Epidermal melanocyte (primary cell): ENCODE results near the gene EXOC6B.

Experiments used
- DNase-seq: peaks from one replicate; pipeline ENCODE4 v3.0.0; 2011; ENCODE audit warnings: low spot score; ENCODE audit not compliant: insufficient read length

The EXOC6B gene

DNA sequence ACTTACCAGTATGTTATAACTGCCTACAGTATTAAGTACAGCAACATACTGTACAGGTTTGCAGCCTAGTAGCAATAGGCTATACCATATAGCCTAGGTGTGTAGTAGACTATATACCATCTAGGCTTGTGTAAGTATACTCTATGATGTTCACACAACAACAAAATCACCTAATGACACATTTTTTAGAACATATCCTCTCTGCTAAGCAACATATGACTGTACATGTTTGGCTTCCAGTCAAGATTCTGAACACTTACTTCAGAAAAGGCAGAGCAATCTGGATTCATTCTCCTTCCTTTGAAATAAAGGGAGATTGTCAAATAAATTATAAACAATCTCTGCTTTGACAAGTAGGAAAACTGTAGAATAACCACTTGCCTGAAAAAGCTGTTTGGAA, 81.8 kb downstream of the EXOC6B start:
- no peak for DNase-seq

DNA sequence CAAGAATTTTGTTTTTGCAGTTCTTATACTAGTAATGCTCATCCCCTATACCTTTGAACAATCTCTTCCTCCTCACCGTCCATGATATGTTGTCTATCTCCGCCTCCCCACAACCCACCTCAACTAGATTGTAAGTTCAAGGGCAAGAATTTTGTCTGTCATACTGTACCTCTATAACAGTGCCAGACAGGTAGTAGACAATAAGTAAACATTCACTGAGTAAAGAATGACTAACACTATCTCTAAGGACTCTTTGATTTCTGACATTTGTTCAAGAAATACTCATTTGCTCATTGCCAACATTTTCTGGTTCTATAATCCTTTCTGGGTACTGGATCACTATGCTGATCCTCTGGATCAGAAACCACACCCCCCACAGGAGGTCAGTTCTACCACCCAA, 82.4 kb downstream of the EXOC6B start:
- no peak for DNase-seq

DNA sequence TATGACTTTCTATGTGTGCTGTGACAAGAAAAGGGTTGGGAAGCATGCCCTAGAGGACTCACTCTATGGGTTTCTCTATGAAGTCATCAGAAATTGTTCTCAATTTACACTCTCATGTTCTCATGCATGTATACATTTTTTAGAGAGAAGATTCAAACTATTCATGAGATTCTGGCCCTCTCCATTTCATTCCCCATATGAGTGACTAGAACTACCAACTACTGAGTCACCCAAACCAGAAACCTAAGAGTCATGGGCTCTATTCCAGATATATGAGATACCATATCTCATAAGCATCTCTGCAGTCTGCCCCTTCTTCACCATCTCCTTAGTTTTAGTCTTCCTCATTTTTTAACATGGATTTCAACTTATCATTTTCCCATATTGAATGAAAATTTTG, 87.7 kb downstream of the EXOC6B start:
- DNase-seq = no peak

DNA sequence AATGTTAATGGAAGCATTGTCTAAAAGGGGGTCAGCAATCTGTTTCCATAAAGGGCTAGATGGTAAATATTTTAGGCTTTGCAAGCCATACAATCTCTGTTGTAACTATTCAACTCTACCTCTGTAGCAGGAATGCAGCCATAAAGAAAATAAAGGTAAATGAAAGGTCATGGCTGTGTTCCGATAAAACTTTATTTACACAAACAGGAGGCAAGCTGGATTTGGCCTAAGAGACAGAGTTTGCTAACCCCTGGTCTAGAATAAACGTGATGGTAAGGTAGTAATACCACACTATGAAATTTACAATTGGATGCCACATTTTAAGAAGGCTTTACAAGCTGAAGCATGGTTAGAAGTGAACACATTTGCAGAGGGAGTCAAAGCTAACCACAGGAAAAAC, 91.4 kb downstream of the EXOC6B start:
- no peak for DNase-seq

DNA sequence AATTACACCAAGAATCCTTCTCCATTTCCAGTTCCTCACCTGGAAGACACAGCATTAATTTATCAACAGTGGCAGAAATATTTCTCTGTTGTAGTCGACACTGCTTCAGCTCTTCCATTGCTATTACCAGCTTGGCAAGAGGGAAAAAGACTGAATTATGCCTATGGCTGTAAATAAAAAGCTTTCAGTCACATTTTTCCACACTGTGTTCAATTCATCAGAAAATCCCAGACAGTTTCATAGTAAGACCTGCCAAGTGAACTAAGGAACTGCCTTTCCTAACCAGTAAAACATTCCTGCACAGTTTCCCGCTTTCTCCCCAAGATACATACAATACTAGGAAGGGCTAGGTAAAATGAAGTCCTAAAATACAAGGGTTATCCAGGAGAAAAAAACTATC, 94.7 kb downstream of the EXOC6B start:
- no peak for DNase-seq

DNA sequence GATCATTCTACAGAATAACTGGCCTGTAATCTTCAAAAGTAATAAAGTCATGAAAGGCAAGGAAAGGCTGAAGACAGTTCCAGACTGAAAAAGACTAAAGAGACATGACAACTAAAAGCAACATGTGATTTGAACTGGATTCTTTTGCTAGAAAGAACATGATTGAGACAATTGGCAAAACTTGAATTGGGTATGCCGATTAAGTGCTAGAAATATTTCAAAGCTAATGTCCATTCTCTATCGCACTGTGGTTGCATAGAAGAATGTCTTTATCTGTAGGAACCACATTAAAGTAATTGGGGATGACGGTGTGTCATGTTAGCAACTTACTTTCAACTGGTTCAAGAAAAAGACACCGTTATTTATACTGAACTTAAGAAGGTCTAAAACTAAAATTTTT, 98.5 kb downstream of the EXOC6B start:
- no peak for DNase-seq

DNA sequence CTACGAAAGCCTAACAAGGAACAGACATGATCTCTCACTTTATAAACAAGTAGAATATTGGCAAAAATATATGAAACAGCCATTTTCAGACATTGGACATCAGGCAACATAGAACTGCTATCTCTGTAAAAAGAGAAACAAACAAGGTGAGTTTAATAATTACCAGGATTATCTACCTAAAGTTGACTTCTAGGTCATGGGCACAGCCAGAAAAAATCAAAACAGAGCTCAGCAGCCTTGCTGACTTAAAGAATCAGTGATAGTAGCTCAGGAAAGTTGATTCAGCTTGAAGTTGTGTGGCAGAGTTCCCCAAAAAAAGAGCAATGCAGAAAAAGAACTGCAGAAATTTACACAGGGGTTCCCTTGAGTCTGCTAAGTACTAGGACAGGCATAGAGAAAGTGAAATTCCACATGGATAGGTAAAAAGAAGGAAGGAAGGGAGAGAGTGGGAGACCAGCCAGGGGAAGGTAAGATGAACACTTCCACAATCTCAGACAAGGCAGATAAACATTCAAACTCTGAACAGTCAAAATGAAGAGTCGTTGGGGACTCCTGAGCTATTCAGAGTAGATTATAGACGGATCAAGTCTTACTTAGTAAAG, 102.0 kb downstream of the EXOC6B start:
- DNase-seq = no peak

DNA sequence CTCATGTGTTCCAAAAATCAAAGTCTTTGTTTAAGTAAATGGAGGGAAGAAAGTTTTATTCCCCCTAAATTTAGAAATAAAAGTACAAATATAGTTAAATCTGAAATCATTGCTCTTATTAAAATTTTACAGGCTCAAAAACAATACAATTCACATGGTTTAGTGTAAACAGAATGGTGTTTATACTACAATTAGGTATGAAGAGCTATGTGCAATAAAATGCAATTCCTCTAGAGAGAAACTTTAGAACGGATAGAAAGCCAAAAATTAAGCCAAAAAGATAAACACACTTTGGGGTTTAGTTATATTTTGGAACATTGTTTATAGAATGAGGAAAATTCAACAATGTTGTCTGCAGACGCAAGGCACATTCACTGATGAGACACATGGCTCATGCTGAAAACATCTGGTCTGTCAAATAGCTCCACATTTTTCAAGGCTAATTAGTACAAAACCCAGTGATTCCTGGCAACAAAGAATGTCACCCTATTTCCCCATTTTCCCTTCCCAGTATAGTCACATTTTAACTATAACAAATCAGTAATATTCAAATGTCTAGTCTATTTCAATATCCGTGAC, 103.3 kb downstream of the EXOC6B start:
- DNase-seq = no peak

DNA sequence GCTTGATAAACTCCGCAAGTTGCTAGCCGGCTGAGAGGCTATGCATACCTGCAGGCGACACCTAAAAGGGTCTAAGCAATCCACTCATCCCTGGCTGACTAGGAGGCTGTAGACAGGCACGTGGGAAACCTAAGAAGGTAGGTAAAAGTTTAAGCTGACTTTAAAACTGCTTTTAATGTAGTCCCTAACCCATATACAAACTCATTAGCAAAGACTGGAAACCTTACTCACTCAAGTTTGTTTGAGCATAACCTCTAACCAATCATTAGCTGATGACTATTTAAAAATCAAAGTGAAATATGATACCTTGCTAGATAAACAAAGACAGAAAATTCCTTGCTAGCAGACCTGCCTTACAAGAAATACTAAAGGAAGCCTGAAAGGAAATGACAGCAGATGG, 106.4 kb downstream of the EXOC6B start:
- DNase-seq = no peak

DNA sequence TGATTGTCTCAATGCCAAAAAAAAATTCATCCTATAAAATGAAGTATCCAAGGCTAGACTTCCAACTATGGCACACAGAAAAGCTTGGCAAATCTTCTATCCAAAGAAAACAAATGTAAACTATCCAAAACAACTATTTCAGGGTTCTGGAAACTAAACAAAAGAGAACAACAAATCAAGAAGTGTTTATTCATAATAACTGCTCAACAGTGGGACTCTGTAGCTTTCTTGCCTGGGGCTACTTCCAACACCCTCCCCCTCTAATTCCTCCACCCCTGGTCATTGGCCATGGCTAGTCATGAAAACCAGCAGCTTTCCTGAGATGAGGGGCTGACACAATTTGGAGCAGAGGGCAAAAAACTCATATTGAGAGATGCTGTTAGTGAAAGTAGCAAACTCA, 107.0 kb downstream of the EXOC6B start:
- no peak for DNase-seq

DNA sequence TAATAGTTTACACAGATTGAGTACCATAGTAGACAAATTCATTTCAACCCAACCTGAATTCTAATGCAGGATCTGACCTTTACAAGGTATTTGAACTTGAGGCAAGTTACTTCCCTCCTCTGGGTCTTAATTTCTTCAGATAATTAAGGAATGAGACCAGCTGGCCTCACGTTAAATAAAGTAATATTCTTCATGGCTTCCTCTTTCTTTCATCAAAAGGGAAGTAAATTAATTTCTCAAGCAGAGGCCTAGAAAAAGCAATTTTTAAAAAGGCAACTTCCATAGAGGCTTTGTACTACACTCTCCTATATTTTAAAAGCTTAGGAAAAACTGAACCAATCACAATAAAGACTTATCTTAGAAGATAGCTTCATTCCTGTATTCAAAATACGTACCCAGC, 109.2 kb downstream of the EXOC6B start:
- no peak for DNase-seq

DNA sequence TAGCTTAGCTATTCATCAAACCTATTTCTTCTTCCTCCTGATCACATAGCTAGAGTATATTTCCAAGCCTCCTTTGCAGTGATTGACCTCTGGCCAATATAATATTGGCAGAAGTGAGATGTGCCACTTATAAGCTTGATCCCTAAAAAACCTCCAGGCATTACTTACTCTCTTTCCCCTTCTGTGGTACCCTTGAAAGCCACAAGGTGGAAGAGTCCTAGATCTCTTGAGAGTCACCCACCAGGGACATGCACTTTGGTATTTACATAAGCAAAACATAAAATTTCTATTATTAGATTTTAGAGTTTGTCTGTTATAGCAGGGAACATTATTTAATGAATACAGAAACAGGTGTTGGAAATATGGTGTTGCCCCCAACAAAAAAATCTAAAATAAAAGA, 112.0 kb downstream of the EXOC6B start:
- DNase-seq = no peak

DNA sequence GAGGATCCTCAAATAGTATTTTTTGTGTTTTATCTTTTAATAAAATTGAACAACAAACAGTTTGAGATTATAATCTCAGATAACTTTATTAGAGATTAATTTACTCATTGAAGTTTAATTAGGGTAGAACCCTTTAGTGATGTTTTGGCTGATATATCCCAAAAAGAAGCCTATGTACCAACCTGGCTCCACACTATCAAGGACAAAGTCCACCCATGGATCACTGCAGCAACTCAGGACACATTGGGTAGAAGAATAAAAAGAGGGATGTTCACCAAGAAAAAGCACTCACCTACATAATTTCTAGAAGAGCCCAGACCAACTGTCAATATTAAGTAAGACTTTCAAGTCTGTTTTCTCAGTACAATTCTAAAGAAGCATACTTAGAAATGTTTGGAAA, 112.9 kb downstream of the EXOC6B start:
- DNase-seq = no peak

DNA sequence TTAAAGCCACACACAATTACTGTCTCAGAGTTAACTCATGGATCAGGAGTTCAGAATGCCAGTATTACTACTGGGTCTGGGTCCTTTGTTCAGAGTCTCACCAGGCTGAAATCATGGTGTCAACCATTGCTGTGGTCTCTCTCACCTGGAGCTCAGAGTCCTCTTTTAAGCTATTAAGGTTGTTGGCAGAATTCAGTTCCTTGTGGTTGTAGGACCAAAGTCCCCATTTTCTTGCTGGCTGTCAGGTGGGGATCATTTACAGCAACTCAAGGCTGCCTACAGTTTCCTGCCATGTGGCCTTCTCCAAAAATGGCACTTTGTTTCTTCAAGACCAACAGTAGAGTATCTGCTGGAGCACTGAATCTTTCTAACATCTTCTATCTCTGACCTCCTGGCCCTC, 113.5 kb downstream of the EXOC6B start:
- no peak for DNase-seq

DNA sequence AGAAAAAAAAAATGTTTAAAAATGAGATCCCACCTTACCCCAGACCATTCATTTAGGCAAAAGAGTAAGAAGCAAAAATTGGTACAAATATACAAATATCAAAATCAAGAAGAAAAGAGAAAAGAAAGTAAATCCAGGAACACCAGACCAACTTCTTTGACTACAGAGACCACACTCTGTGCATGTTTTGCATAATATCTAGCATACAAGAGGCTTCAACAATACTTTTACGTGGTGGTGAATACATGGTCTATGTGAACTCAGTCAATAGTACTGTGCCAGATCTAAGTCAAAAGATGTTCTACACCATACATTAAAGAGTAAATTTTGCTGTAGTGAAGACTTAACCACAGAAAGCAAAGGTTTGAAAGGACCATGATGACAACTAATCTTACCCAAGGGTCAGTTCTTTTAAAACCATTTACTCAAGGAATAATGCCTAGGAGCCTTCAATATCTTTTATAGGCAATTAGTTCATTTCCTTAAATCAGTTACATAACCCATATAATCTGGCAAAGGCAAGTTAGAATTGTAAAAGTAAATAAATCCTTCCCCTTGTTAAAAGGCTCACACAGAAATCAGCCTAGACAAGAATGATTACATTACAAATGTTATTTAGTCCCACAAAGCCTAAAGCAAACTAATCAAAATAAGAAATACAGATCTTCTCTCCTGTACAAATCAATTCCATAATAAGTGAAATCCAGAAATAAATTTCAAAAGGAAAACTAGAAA, 115.2 kb downstream of the EXOC6B start:
- DNase-seq = no peak

DNA sequence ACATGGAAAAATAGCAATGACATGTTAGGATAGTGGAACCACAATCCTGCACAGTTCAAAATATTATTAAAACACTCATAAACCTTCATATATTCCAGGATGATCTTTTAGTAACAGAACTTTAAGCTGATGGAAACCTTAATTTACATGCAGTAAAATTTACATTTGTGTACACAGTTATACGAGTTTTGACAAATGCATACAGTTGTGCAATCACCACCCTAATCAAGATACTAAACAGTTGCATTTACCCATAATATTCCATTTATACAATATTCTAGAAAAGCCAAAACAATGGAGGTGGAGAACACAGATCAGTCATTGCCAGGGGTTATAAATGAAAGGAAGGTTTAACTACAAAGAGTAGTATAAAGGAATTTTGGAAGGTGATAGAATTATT, 117.6 kb downstream of the EXOC6B start:
- no peak for DNase-seq

DNA sequence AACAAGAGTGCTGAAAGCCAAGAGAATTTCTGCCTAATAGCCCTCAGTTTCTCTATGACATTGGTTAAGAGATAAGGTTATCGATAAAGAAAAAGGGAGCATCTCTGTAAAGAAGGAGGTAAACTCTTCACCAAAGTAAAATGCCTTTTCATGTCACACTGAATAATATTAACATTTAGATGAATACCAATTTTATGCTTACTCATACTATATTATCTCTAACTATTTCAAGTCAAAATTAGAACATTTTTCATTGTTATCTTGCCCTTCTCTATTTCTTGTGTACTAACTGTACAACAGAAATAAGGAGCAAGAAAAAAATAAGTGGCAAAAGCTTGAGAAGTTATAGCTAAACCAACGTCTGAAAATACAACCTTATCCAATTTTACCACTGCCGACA, 127.5 kb downstream of the EXOC6B start:
- no peak for DNase-seq

DNA sequence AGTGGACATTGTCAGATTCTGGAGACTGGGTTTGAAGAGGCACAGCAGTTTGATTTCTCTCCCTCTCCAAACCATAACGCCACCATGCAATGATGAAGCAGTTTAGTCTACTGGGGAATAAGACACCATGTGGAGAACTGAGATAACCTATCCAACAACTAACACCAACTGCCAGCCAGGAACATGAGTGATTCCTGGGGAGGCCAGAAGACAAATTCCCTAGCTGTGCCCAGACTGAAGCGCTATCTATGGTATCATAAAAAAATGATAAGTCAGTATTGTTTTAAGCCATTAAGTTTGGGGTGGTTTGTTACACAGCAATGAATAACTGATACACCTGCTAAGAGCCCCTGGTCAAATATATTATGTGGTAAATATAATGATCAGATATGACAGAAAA, 129.3 kb downstream of the EXOC6B start:
- DNase-seq = no peak

DNA sequence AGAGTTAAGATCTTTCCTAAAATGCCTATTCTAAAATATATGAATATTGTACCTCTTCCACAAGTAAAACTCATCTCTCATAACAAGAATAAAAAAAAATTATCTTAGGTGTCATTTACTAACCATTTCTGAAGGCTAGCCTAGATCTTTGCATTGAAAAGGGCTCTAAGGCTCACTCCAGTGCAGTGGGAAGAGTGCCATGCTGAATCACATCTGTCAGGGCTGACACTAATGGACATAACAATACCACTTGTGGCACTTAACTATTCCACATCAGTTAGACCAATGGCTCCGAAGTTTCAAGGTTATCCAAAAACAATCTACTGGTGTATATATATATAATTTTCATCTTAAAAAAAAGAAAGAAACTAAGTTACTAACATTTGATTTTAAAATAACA, 130.2 kb downstream of the EXOC6B start:
- DNase-seq = no peak

DNA sequence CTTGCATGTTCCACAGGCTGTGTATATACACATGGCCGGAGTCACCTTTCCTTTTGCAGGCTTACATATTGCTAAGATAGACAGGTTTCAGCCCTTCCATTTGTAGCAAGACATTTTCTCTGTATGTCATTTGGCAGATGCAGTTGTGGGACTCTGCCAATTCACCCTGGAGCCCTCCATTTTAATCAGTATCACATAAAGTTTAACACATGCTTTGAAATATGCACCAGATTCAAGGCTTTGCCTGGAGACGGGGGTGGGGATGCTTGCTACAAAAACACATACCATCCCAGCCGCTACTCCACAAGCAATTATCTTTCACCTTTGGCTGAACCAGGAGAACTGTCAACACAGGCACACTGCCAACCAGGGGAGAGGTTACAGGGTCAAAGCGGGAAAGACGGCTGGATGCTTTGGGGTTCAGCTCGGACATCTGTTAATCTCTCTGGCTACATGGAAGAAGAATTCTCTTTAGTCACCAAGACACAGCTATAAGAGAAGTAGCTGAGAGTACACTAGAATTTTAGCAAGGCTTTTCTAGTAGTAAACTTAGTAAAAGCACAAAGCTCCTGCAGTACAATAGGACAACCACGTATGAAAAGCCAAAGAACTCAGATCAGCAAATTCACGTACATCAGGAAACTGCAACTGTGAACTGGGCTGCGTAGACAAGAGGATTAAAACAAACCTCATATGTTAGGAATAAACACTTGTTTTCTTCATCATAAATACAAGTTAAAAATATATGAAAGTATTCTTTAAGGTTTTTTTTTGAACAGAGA, 130.9 kb downstream of the EXOC6B start:
- no peak for DNase-seq

DNA sequence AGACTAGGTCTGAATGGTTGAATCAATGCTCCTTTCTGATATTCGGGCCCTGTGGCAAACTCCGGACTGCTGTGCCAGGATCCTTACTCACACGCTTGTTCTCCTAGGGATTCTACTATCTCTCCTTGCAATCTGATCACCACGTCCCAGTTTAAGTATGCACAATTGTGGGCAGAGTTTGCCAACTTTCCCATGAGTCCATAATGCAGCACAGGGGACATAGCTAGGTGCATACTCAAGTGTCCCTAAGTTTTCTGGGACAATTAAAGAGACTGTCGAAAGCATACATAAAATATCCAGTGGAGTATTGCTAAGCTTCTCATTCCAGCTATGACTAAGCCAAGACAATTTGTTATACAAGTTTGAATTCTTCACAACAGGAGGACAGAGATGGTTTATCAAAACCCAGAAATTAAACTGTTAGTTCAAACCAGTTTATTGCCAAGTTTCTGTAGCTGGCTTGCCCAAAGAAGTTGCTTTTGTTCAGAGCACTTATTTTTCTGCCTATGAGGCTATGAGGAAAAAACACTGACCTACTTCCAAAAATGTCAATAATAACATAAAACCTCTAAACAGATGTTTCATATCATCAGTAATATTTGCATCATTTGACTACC, 136.1 kb downstream of the EXOC6B start:
- DNase-seq = no peak

DNA sequence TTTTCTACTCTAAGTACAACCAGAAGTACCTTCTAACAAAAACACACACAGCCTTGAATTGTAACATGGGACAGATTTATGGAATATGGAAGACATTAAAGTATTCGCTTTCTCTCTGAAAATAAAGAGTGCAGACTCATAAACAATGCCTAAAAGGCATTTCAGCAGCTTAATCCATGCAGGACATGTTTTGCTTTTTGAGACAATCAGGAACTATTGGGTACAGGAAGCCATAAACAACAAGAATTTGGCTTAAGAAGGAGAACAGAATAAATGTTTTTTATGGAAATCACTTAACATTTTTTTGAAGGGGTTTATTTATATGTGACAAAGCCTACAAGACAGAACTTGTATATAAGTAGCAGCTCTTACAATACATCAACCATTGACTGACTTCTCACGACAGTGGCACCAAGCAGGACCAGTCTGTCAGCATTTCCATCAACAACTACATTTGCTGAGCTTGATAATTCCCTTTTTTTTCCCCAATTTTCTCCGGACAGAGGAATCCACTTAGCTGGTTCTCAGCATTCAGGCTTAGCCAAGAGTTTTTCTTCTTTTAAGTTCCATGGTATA, 140.1 kb downstream of the EXOC6B start:
- DNase-seq = no peak
